C4-2B (cell line): ENCODE measurements around the gene PLD1.

Experiments
- ZFX ChIP-seq: fragments of 450-650 bp; IDR thresholded peaks from 2 replicates; pipeline ENCODE4 v1.6.1; 2017
- TF ChIP-seq, protein P1 (sequence below): fragments of 450-650 bp; conservative IDR thresholded peaks from 2 replicates; pipeline ENCODE4 v1.5.1; 2017; ENCODE audit warnings: mild to moderate bottlenecking

DNA sequence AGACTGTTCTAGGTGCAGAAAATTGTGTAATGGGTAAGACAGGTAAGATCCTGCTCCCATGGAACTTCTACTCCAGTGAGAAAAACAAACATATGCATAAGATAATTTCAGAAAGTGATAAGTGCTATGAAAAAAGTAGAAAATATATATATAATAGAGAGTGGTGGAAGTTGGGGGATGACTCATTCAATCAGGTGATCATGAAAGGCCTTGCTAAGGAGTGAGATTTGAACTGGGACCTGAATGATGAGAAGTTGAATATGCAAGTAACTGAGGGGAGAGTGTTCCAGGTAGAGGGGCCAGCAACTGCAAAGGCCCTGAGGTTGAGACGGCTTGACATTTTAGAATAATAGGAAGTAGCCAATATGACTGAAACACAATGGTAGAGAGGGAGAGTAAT lies 257.8 kb downstream of the PLD1 start:
- TF ChIP-seq, protein P1, sequence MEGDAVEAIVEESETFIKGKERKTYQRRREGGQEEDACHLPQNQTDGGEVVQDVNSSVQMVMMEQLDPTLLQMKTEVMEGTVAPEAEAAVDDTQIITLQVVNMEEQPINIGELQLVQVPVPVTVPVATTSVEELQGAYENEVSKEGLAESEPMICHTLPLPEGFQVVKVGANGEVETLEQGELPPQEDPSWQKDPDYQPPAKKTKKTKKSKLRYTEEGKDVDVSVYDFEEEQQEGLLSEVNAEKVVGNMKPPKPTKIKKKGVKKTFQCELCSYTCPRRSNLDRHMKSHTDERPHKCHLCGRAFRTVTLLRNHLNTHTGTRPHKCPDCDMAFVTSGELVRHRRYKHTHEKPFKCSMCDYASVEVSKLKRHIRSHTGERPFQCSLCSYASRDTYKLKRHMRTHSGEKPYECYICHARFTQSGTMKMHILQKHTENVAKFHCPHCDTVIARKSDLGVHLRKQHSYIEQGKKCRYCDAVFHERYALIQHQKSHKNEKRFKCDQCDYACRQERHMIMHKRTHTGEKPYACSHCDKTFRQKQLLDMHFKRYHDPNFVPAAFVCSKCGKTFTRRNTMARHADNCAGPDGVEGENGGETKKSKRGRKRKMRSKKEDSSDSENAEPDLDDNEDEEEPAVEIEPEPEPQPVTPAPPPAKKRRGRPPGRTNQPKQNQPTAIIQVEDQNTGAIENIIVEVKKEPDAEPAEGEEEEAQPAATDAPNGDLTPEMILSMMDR = no peak
- no peak for TF ChIP-seq ZFX
